Retinal pigment epithelial cell (primary cell): ENCODE results near the gene NOP10.

Source experiments
- DNase-seq: peaks from one replicate; pipeline ENCODE4 v3.0.0-alpha.2; 2010; ENCODE audit warnings: low read depth
- H3K4me3 ChIP-seq: 2 replicates; pipeline ENCODE4 v1.5.1; 2011; ENCODE audit warnings: mild to moderate bottlenecking, low read length, control low read depth, moderate library complexity
- TF ChIP-seq, protein P1 (sequence below): conservative IDR thresholded peaks from 2 replicates; pipeline ENCODE4 v1.5.1; 2011; ENCODE audit warnings: low read depth, low read length, control low read depth, inconsistent platforms

The NOP10 gene

DNA sequence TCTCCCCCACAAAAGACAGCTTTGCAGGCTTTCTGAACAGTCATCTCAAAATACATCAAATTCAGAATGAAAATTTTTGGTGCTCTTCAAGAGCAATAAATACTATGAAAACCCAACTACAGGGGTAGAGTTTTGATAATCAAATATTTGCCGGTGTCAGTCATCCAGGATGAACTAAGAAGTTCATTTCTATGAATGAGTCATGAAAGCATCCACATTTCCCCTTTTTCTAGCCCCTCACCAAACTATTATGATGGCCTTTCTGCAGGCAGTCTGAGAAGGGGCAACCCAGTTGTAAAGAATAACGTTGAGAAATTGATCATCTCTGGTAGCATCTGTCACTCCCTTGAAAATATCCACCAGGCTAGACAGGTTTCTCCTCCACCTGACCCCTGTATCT lies 27.2 kb upstream of the NOP10 start:
- no peak for DNase-seq
- H3K4me3 ChIP-seq, result no peak overlapping the region

DNA sequence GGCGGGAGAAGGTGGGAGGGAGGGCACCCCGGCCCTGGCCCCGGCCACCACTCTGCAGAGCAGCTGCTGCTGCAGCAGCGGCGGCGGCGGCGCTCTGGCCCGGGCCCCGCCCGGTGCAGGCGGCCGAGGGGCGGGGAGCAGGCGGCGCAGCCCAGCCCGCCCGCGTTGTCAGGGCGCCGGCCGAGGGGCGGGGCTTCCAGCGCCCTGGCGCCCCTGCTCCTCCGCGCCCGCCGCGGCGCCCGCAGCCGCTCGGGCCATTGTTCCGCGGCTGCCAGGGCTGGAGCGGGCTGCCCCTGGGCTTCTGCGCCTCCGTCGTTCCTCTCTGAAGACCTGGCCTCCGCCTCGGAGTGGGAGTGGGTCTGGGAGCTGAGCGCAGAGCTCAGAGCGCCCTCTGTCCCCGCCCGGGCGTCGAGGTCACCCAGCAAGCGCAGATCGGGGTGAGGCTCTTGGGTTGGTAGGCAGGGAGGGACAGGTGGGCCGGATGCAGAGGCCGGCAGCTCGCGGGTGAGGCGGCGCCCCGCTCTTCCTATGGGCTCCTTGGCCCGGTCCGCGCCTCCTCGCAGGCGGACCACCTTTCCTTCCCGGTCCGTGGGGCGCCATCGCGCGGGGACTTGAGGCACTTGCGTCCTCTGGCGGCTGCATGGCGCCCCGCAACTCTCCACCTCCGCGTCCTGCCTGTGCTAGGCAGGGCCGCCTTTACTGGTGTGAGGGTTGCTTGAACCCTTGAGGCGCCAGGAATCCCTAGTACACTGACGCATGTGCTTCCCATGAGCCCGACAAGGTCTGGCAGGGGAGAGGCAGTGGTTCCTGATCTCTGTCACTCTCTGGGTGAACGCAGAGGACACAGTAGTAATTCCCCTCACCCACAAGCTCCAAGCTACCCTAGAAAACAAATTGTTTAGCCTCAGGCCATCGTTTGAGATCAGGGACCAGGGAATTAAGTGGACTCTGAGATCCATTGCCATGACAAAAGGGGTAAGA lies 24.5 kb upstream of the NOP10 start, which contains the start of gene LPCAT4:
TSS of gene LPCAT4 (minus strand) at position 96 of the 981 bp plus-strand sequence. CDS start 96 bp downstream, outside the sequence.
- TF ChIP-seq, protein P1, sequence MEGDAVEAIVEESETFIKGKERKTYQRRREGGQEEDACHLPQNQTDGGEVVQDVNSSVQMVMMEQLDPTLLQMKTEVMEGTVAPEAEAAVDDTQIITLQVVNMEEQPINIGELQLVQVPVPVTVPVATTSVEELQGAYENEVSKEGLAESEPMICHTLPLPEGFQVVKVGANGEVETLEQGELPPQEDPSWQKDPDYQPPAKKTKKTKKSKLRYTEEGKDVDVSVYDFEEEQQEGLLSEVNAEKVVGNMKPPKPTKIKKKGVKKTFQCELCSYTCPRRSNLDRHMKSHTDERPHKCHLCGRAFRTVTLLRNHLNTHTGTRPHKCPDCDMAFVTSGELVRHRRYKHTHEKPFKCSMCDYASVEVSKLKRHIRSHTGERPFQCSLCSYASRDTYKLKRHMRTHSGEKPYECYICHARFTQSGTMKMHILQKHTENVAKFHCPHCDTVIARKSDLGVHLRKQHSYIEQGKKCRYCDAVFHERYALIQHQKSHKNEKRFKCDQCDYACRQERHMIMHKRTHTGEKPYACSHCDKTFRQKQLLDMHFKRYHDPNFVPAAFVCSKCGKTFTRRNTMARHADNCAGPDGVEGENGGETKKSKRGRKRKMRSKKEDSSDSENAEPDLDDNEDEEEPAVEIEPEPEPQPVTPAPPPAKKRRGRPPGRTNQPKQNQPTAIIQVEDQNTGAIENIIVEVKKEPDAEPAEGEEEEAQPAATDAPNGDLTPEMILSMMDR, result peak; percentile 86
- H3K4me3 ChIP-seq, result peak within 1 kb of the TSS; percentile 82

More for the DNA sequence above, 27.2 kb upstream of the NOP10 start:
- TF ChIP-seq, protein P1, result no peak

DNA sequence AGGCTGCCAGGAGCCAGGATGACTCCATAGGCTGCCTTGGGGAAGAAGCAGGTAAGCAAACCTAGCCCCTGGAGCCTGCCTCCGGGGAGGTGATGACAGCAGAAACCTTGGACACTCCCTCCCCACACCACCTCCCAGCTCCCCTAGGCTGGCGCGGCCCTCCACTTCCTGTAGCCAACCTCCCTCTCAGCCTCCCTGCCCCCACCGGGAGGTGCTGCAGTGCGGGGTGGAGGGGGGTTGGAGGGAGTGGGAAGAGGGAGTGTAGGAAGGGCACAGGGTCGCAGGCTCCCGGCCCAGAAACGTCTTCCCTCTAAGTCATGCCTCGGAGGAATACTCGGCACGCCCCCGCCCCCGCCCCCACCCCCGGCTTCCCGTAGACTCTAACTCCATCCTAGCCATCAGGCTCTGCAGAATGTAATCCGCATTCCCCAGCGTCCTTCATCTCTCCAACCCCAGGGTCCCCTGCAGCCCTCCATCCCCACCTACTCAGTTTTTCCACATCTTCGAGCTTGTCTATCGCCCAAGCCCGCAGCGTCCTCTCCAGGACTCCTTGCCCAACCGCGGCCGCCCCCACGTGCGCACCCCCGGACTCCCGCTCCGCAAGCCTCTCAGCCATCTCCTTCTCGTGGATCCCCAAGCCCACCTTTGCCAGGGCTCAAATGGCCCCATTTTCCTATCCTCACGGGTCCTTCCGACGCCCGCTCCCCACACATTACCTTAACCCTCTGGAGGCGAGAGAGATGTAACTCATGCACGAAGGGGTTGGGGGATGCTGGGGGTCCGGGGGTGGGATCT lies 23.5 kb upstream of the NOP10 start:
- TF ChIP-seq, protein P1, result peak; percentile 7
- peak overlapping the region; percentile 82 for H3K4me3 ChIP-seq
- no peak for DNase-seq

More for the DNA sequence above, 24.5 kb upstream of the NOP10 start, which contains the start of gene LPCAT4:
- peak; percentile 47 for DNase-seq

DNA sequence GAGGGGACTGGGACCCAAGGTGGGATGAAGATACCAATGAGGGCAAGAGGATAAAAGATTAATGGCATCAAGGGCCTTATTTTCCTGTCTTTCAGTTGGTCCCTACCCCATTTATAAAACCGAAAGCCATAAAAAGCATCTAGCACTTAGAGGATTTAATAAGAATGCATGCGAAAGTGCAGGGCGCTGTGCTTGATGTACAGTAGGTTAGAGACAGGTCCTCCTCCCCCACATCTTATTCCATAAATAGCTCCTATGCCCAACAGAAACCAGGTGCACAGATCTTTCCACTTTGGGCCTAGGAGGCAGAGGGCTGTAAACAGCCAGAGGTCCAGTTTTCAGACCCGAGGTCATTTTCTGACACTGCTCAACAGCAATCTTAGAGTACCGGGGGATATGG lies 22.9 kb upstream of the NOP10 start:
- peak overlapping the region; percentile 82 for H3K4me3 ChIP-seq
- TF ChIP-seq, protein P1, result no peak
- no peak for DNase-seq

DNA sequence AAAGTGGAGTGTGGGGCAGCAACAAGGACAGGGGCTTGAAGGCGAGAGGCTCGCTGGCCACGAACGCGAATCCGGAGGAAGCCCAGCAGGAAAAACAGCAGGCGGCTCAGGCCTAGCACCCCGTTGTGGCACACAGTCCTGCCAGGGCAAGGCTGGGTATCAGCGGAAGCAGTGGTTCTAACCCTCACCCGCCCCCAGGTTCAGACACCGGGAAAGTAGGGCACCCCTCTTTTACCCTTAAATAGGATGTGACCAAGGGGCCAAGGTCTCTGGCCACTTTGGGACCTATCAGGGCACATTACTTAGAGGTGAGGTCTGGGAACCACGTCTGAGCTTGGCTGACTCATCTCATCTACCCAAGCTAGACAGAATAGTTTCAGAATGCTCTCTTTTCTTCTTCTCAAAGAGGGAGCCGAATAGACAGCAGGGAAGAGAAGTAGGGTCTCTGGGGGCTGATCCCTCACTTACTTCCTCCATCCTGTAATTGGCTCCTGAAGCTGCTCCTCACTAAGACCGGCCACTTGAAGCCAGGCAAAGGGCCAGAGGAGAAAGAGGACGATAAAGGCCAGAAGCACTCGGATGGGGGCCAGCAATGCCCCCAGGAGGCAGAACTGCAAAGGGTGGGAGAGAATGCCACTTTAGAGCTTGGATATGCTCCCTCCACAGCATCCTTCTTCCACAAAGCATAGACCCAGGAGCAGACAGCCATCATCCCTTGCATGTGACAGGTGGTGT lies 22.3 kb upstream of the NOP10 start:
- H3K4me3 ChIP-seq, result no peak overlapping the region
- TF ChIP-seq, protein P1, result no peak
- DNase-seq, result no peak

DNA sequence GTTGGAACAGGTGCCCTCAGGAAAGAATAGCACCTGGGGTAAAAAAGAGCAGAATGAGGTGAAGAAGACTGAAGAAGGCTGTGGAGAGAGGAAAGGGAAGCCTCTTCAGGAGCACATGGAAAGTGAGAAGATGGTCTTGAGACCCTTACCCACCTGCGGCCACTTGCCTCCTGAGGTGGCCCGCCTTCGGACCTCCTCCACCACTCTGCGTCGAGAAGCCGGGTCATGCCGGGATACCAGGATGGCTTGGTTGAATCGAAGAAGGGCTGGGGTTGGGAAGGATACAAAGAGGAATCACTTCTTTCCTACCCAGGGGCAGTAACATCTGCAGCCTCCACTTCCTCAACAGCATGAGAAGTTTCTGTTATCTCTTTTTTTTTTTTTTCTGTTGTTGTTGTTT lies 21.1 kb upstream of the NOP10 start:
- TF ChIP-seq, protein P1, result no peak

More for the DNA sequence above, 21.1 kb upstream of the NOP10 start:
- no peak for DNase-seq
- H3K4me3 ChIP-seq, result no peak overlapping the region
